GM12872 (cell line): ENCODE measurements around the gene SMARCB1.

Source experiments
- TF ChIP-seq, protein P1 (sequence below): IDR thresholded peaks from 3 replicates; pipeline ENCODE4 v1.5.1; 2011; ENCODE audit warnings: low read depth, mild to moderate bottlenecking, low read length, moderate library complexity; ENCODE audit not compliant: insufficient read depth

The SMARCB1 gene

DNA sequence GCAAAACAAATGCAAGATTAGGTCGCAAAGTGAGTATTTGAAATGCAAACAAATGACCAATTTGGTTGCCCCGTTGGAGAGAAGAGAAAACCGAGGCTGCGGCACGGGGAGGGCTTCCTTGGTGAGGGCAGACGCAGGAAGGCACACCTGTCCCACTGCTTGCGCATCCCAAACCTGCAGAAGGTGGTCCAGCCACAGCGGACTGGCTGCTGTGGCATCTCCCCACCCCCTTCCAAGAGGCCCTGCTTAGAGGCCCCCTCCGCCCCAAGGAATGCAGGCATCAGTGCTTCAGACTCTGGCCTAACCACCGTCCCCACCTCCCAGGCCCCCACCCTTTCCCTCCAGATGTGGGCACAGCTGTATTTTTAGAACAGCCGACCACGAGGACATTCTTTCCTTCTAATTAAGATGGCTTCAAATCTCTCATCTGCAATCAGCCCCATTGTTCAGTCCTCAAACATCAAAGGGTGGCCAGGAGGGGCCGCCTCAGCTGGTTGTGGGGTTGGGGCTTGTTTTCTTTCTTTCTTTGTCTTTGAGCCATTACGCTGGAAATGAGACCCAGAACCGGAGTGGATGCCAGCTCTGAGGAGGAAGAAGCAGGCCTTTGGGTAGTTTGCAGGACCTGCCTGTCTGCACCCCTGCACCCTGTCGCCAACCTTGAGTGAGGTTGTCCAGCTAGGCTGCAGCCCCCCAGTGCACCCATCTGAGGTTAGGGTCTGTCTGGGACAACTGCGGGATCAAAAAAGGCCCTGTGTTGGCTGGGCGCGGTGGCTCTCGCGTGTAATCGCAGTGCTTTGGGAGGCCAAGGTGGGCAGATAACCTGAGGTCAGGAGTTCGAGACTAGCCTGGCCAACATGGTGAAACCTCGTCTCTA, 61.5 kb downstream of the SMARCB1 start:
- TF ChIP-seq, protein P1, sequence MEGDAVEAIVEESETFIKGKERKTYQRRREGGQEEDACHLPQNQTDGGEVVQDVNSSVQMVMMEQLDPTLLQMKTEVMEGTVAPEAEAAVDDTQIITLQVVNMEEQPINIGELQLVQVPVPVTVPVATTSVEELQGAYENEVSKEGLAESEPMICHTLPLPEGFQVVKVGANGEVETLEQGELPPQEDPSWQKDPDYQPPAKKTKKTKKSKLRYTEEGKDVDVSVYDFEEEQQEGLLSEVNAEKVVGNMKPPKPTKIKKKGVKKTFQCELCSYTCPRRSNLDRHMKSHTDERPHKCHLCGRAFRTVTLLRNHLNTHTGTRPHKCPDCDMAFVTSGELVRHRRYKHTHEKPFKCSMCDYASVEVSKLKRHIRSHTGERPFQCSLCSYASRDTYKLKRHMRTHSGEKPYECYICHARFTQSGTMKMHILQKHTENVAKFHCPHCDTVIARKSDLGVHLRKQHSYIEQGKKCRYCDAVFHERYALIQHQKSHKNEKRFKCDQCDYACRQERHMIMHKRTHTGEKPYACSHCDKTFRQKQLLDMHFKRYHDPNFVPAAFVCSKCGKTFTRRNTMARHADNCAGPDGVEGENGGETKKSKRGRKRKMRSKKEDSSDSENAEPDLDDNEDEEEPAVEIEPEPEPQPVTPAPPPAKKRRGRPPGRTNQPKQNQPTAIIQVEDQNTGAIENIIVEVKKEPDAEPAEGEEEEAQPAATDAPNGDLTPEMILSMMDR, result no peak

GRCh38 chr22:23849009-23850006, 62.5 kb downstream of the SMARCB1 start:
- TF ChIP-seq, protein P1, result peak; percentile 88

DNA sequence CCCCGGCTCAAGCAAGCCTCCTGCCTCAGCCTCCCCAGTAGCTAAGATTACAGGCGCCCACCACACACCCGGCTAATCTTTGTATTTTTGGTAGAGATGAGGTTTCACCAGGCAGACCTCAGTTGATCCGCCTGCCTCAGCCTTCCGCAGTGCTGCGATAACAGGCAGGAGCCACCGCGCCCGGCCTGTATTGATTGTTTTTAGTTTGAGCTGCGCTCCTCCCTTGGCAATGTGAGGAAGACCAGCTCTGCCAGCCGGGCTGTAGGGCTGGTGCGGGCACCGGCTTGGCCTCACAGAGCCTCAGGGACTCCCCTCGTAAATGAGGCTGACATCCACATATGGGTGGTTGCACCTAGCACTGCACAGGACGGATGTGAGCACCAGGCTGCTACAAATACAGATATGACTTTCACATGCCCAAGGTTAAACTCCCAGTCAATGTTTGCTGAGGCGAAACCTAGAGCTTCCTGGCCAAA, 63.4 kb downstream of the SMARCB1 start:
- TF ChIP-seq, protein P1, result no peak

- TF ChIP-seq, protein P1, result no peak
These were observed 70.2 kb downstream of the SMARCB1 start for GRCh38 chr22:23856721-23857605.

GRCh38 chr22:23857606-23858483, 71.1 kb downstream of the SMARCB1 start, which contains the start of gene SLC2A11:
Gene SLC2A11 (plus strand): TSS chr22:23857875. CDS start chr22:23858000, 125 bp downstream.
- TF ChIP-seq, protein P1, result peak; percentile 25; the same call in 1 of the 3 replicates

GRCh38 chr22:23858484-23858815, 71.7 kb downstream of the SMARCB1 start:
- TF ChIP-seq, protein P1, result no peak
